KOPT-K1 (cell line): ENCODE measurements around the gene PRELP.

Experiments used
- H3K27ac ChIP-seq: fragments of 200-600 bp; sonication (generic); 2 replicates; pipeline ENCODE4 v1.5.1; 2016; ENCODE audit warnings: antibody characterized with exemption, mild to moderate bottlenecking, low read depth, low read length; ENCODE audit not compliant: poor library complexity, severe bottlenecking
- H3K36me3 ChIP-seq: fragments of 200-600 bp; sonication (generic); 2 replicates; pipeline ENCODE4 v1.5.1; 2017; ENCODE audit warnings: antibody characterized with exemption, mild to moderate bottlenecking, low read length, moderate library complexity; ENCODE audit not compliant: insufficient read depth
- H3K9me3 ChIP-seq: fragments of 200-600 bp; sonication (generic); 2 replicates; pipeline ENCODE4 v1.5.1; 2017; ENCODE audit warnings: antibody characterized with exemption, low read length, mild to moderate bottlenecking; ENCODE audit not compliant: insufficient read depth, poor library complexity, severe bottlenecking

PRELP gene

GRCh38 chr1:203503836-203504235, 28.2 kb downstream of the PRELP start:
- Histone ChIP-seq H3K9me3 (no peaks in the 10 kb centered on the region), H3K36me3 (no peaks in the 10 kb centered on the region)

GRCh38 chr1:203504400-203505250, 29.0 kb downstream of the PRELP start:
- Histone ChIP-seq H3K36me3 (no peaks in the 10 kb centered on the region), H3K9me3 (no peaks in the 10 kb centered on the region), H3K27ac (no peak overlapping the region)

More at GRCh38 chr1:203503836-203504235, 28.2 kb downstream of the PRELP start:
- no peak overlapping the region for H3K27ac ChIP-seq

- H3K9me3 ChIP-seq: no peaks in the 10 kb centered on the region
- H3K27ac ChIP-seq: no peak overlapping the region
- no peaks in the 10 kb centered on the region for H3K36me3 ChIP-seq
Measured at GRCh38 chr1:203505526-203506204, 30.1 kb downstream of the PRELP start.

GRCh38 chr1:203506858-203507626, 31.4 kb downstream of the PRELP start:
- Histone ChIP-seq H3K27ac (no peak overlapping the region), H3K9me3 (no peaks in the 10 kb centered on the region), H3K36me3 (no peaks in the 10 kb centered on the region)

GRCh38 chr1:203507759-203508158, 32.2 kb downstream of the PRELP start:
- Histone ChIP-seq H3K36me3 (no peaks in the 10 kb centered on the region), H3K27ac (no peak overlapping the region), H3K9me3 (no peaks in the 10 kb centered on the region)

GRCh38 chr1:203508463-203509073, 33.0 kb downstream of the PRELP start:
- Histone ChIP-seq H3K9me3 (no peaks in the 10 kb centered on the region), H3K27ac (no peak overlapping the region), H3K36me3 (no peaks in the 10 kb centered on the region)

GRCh38 chr1:203509135-203509534, 33.5 kb downstream of the PRELP start:
- Histone ChIP-seq H3K9me3 (no peaks in the 10 kb centered on the region), H3K36me3 (no peaks in the 10 kb centered on the region), H3K27ac (no peak overlapping the region)

- H3K27ac ChIP-seq: no peak overlapping the region
- H3K36me3 ChIP-seq: no peaks in the 10 kb centered on the region
- no peaks in the 10 kb centered on the region for H3K9me3 ChIP-seq
Measured at GRCh38 chr1:203511513-203511912, 35.9 kb downstream of the PRELP start.

GRCh38 chr1:203511930-203512329, 36.3 kb downstream of the PRELP start:
- Histone ChIP-seq H3K9me3 (no peaks in the 10 kb centered on the region), H3K36me3 (no peaks in the 10 kb centered on the region), H3K27ac (no peak overlapping the region)

GRCh38 chr1:203512517-203512847, 36.9 kb downstream of the PRELP start:
- no peaks in the 10 kb centered on the region for H3K9me3 ChIP-seq
- H3K27ac ChIP-seq: no peak overlapping the region
- H3K36me3 ChIP-seq: no peaks in the 10 kb centered on the region

GRCh38 chr1:203512848-203513584, 37.4 kb downstream of the PRELP start:
- Histone ChIP-seq H3K27ac (no peak overlapping the region), H3K36me3 (no peaks in the 10 kb centered on the region), H3K9me3 (no peaks in the 10 kb centered on the region)

GRCh38 chr1:203513585-203514031, 38.0 kb downstream of the PRELP start:
- Histone ChIP-seq H3K27ac (no peak overlapping the region), H3K36me3 (no peaks in the 10 kb centered on the region), H3K9me3 (no peaks in the 10 kb centered on the region)

- H3K9me3 ChIP-seq: no peaks in the 10 kb centered on the region
- H3K27ac ChIP-seq: no peak overlapping the region
- H3K36me3 ChIP-seq: no peaks in the 10 kb centered on the region
Measured at GRCh38 chr1:203516184-203516583, 40.6 kb downstream of the PRELP start.

GRCh38 chr1:203516906-203517305, 41.3 kb downstream of the PRELP start:
- H3K9me3 ChIP-seq: no peaks in the 10 kb centered on the region
- no peak overlapping the region for H3K27ac ChIP-seq
- no peaks in the 10 kb centered on the region for H3K36me3 ChIP-seq
